Mesothelial cell of epicardium (in vitro differentiated cells): ENCODE data around the gene MRGPRF. TPM values are rescaled to one million over a fixed set of nuclear protein-coding genes. Genes with fewer than 3 reads are reported as not detected.

Experiments used
- DNase-seq, 2 experiments: peaks; one replicate each; pipeline ENCODE4 v3.0.0; 2021; ENCODE audit warnings: low spot score in 2 of 2; ENCODE audit not compliant: unreplicated experiment in 2 of 2
- H3K27ac Mint-ChIP-seq: 2 replicates; pipeline ENCODE4 v1.8.0; 2021; ENCODE audit warnings: mixed read lengths
- H3K27me3 Mint-ChIP-seq: 2 replicates; pipeline ENCODE4 v1.8.0; 2021; ENCODE audit warnings: low read depth, mixed read lengths
- H3K36me3 Mint-ChIP-seq: 2 replicates; pipeline ENCODE4 v1.8.0; 2021; ENCODE audit warnings: mixed read lengths
- H3K4me1 Mint-ChIP-seq: 2 replicates; pipeline ENCODE4 v1.8.0; 2021; ENCODE audit warnings: mixed read lengths
- H3K4me3 Mint-ChIP-seq: 2 replicates; pipeline ENCODE4 v1.8.0; 2021; ENCODE audit warnings: mild to moderate bottlenecking, moderate library complexity, mixed read lengths
- H3K9me3 Mint-ChIP-seq: 2 replicates; pipeline ENCODE4 v1.8.0; 2021; ENCODE audit warnings: mixed read lengths
- CTCF ChIP-seq: fragments of 200-600 bp; sonication (generic); IDR thresholded peaks from one replicate; pipeline ENCODE4 v1.5.0; 2021; ENCODE audit warnings: antibody characterized with exemption; ENCODE audit not compliant: unreplicated experiment
- total RNA-seq: library from RNA; stranded (reverse); gene quantifications from 3 replicates; pipeline ENCODE4 v1.2.1, GENCODE V29; 2021

Gene MRGPRF
- total RNA-seq, 1 donor from 2014 or later = 3.4 TPM

- no peaks in the 10 kb centered on the region for H3K9me3 Mint-ChIP-seq
- no peak overlapping the region for H3K4me3 Mint-ChIP-seq
- TF ChIP-seq CTCF = no peak
- H3K36me3 Mint-ChIP-seq = no peaks in the 10 kb centered on the region
- DNase-seq = no peak
- H3K4me1 Mint-ChIP-seq = peaks cover 11% of the 10 kb centered on the region
- H3K27me3 Mint-ChIP-seq = no peaks in the 10 kb centered on the region
- no peak overlapping the region for H3K27ac Mint-ChIP-seq
Measured at GRCh38 chr11:69018924-69019323, 5.9 kb upstream of the MRGPRF start.

GRCh38 chr11:69017951-69018350 lies 4.9 kb upstream of the MRGPRF start:
- no peak for DNase-seq
- Mint-ChIP-seq H3K36me3 (no peaks in the 10 kb centered on the region), H3K4me3 (no peak overlapping the region), H3K27ac (no peak overlapping the region), H3K27me3 (peaks cover 4% of the 10 kb centered on the region), H3K9me3 (no peaks in the 10 kb centered on the region), H3K4me1 (peaks cover 15% of the 10 kb centered on the region)
- TF ChIP-seq CTCF = no peak

GRCh38 chr11:69014898-69015549 lies 2.0 kb upstream of the MRGPRF start:
- no peak for DNase-seq
- H3K4me3 Mint-ChIP-seq = no peak overlapping the region
- no peaks in the 10 kb centered on the region for H3K36me3 Mint-ChIP-seq
- H3K27ac Mint-ChIP-seq = peak overlapping the region; percentile 56
- H3K27me3 Mint-ChIP-seq = peaks cover 8% of the 10 kb centered on the region
- peaks cover 31% of the 10 kb centered on the region for H3K4me1 Mint-ChIP-seq
- TF ChIP-seq CTCF = no peak
- H3K9me3 Mint-ChIP-seq = no peaks in the 10 kb centered on the region

GRCh38 chr11:69014084-69014851 lies 1.2 kb upstream of the MRGPRF start:
- H3K4me3 Mint-ChIP-seq = peak overlapping the region; percentile 10
- H3K9me3 Mint-ChIP-seq = no peaks in the 10 kb centered on the region
- H3K4me1 Mint-ChIP-seq = peaks cover 36% of the 10 kb centered on the region
- DNase-seq = no peak
- H3K27me3 Mint-ChIP-seq = peaks cover 8% of the 10 kb centered on the region
- no peaks in the 10 kb centered on the region for H3K36me3 Mint-ChIP-seq
- peak overlapping the region; percentile 56 for H3K27ac Mint-ChIP-seq
- TF ChIP-seq CTCF = no peak

- no peaks in the 10 kb centered on the region for H3K9me3 Mint-ChIP-seq
- no peak for TF ChIP-seq CTCF
- H3K4me3 Mint-ChIP-seq = peak overlapping the region; percentile 43
- peaks cover 8% of the 10 kb centered on the region for H3K27me3 Mint-ChIP-seq
- no peak for DNase-seq
- no peak overlapping the region for H3K27ac Mint-ChIP-seq
- no peaks in the 10 kb centered on the region for H3K36me3 Mint-ChIP-seq
- peaks cover 55% of the 10 kb centered on the region for H3K4me1 Mint-ChIP-seq
Measured at GRCh38 chr11:69012092-69013008, 696 bp downstream of the MRGPRF start.
